Activated naive CD4-positive, alpha-beta T cell treated with anti-CD3 and anti-CD28 coated beads, Interleukin-2, amount 50 U/mL, for 24 hours (primary cell): Measurements from ENCODE around the gene RNF32.

ENCODE experiments used
- H3K27ac Mint-ChIP-seq: one replicate; pipeline ENCODE4 v1.8.0; 2021; ENCODE audit warnings: mild to moderate bottlenecking, mixed read lengths
- H3K27me3 Mint-ChIP-seq: one replicate; pipeline ENCODE4 v1.8.0; 2021; ENCODE audit warnings: mixed read lengths
- H3K36me3 Mint-ChIP-seq: one replicate; pipeline ENCODE4 v1.8.0; 2021; ENCODE audit warnings: mixed read lengths
- H3K4me1 Mint-ChIP-seq: one replicate; pipeline ENCODE4 v1.8.0; 2021; ENCODE audit warnings: mixed read lengths
- H3K4me3 Mint-ChIP-seq: one replicate; pipeline ENCODE4 v1.8.0; 2021; ENCODE audit warnings: mild to moderate bottlenecking, mixed read lengths
- H3K9me3 Mint-ChIP-seq: one replicate; pipeline ENCODE4 v1.8.0; 2021; ENCODE audit warnings: mixed read lengths

RNF32 gene

DNA sequence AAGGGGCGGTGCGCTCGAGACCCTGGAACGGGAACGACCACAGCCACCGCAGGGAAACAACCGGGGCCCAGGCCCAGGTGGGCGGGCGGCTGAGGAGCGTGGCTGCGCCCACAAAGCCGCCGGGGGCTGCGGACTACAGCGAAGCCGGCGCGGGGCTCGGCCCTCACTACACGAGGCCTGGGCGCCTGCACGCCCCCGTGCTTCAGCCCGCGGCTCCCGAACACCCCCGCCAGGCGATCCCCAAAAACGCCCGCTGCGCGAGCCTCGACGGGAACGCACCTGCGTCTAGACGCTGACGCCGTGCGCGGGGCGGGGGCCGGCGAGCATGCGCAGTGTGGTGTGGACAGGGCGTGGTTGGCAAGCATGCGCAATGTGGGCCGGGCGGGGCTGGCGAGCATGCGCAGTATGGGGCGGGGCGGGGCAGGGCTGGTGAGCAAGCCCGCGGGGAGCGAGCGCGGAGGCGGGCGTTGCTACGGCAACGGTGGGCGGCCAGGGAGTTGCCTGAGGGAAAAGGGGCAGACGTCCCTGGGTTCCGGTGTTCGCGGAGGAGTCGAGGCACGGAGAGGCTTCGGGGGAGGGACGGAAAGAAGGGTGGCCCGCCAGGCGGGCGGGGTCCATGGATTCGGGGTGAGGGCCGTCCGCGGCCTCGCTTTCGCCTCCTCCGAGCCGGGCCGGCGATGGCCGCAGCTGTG, at the start of gene RNF32:
Gene RNF32, plus strand, starts transcription at position 518 of the 692 bp plus-strand sequence. CDS start 3,104 bp downstream, outside the sequence.
- H3K4me1 Mint-ChIP-seq, result peaks cover 9% of the 10 kb centered on the region
- peak within 1 kb of the TSS; percentile 51 for H3K27ac Mint-ChIP-seq
- H3K9me3 Mint-ChIP-seq, result peaks cover 5% of the 10 kb centered on the region
- peak within 1 kb of the TSS; percentile 85 for H3K4me3 Mint-ChIP-seq
- peaks cover 4% of the 10 kb centered on the region for H3K36me3 Mint-ChIP-seq
- peaks cover 45% of the 10 kb centered on the region for H3K27me3 Mint-ChIP-seq

DNA sequence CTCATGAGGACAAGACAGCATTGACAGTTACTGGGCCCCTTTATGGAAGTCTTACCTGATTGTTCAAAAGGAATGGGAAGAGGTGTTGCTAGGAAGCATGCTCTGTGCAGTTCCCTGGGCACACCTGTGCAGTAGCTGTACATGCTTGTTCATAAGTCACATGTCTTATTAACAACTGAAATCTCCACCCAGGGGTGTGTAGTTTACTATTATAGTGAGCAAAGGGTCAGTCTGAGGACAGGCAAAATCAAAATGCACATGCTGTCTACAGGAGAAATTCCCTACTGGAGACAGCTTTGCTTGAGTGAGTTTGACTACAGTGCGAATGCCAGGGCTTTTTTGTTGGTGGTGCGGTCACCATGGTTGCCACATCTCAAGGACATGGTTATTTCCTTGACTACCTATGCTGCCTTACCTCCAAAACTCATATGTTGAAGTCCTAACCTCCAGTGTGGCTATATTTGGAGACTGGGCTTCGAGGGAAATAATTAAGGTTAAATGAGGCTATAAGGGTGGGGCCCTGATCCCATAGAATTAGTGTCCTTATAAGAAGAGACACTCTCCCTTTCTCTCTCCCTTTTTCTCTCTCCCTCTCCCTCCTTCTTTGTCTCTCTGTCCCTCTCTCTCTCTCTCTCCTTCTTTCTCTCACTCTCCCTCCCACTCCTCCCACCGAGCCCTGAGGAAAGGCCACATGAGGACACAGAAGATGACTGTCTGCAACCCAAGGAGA, 48.3 kb upstream of the RNF32 start:
- Mint-ChIP-seq H3K9me3 (peaks cover 17% of the 10 kb centered on the region), H3K4me1 (no peaks in the 10 kb centered on the region), H3K27me3 (peaks cover 8% of the 10 kb centered on the region), H3K27ac (no peak overlapping the region), H3K36me3 (no peaks in the 10 kb centered on the region), H3K4me3 (no peak overlapping the region)

- Mint-ChIP-seq H3K36me3 (no peaks in the 10 kb centered on the region), H3K9me3 (peaks cover 17% of the 10 kb centered on the region), H3K4me3 (no peak overlapping the region), H3K27ac (no peak overlapping the region), H3K27me3 (peaks cover 10% of the 10 kb centered on the region), H3K4me1 (no peaks in the 10 kb centered on the region)
Measured at GRCh38 chr7:156594283-156595080, 46.1 kb upstream of the RNF32 start.

DNA sequence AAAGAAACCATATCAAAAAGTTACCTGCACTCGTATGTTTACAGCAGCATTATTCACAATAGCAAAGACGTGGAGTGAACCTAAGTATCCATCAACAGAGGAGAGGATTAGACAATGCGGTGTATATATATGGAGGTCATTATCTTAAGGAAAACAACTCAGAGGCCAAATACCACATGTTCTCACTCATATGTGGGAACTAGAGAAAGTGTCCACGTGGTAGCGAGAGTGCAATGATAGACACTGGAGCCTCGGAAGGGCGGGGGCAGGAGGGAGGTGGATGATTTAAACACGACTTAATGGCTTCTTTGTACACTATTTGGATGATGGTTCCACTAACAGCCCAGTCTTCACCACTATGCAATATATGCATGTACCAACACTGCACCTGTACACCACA, 40.1 kb upstream of the RNF32 start:
- H3K27me3 Mint-ChIP-seq, result peaks cover 11% of the 10 kb centered on the region
- H3K27ac Mint-ChIP-seq, result no peak overlapping the region
- no peaks in the 10 kb centered on the region for H3K9me3 Mint-ChIP-seq
- H3K4me1 Mint-ChIP-seq, result no peaks in the 10 kb centered on the region
- no peaks in the 10 kb centered on the region for H3K36me3 Mint-ChIP-seq
- no peak overlapping the region for H3K4me3 Mint-ChIP-seq

DNA sequence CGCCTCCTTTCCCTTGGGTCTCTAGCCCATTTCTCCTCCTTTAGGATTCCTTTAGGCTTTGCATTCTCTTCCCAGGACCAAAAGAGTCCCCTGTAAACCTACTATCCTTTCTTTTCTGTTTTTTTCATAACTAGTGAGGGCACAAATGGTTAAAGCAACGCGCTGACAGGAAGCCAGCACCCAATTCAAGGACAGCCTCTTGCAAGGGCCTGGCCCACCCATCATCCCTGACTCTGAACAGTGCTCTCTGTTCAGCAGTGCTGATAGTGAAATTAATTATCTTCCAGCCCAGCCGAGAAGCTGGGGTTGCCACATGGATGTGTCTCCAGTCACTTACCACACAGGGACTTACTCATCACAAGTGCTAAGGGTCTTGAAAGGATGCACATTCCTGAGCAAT, 38.3 kb upstream of the RNF32 start:
- H3K4me1 Mint-ChIP-seq, result no peaks in the 10 kb centered on the region
- H3K9me3 Mint-ChIP-seq, result no peaks in the 10 kb centered on the region
- H3K36me3 Mint-ChIP-seq, result no peaks in the 10 kb centered on the region
- peaks cover 13% of the 10 kb centered on the region for H3K27me3 Mint-ChIP-seq
- H3K27ac Mint-ChIP-seq, result no peak overlapping the region
- H3K4me3 Mint-ChIP-seq, result no peak overlapping the region

- H3K27ac Mint-ChIP-seq, result no peak overlapping the region
- H3K9me3 Mint-ChIP-seq, result no peaks in the 10 kb centered on the region
- H3K4me3 Mint-ChIP-seq, result no peak overlapping the region
- H3K27me3 Mint-ChIP-seq, result peaks cover 11% of the 10 kb centered on the region
- no peaks in the 10 kb centered on the region for H3K4me1 Mint-ChIP-seq
- H3K36me3 Mint-ChIP-seq, result no peaks in the 10 kb centered on the region
Measured at GRCh38 chr7:156603011-156603410, 37.6 kb upstream of the RNF32 start.

- H3K9me3 Mint-ChIP-seq, result no peaks in the 10 kb centered on the region
Measured at GRCh38 chr7:156603629-156604028, 36.9 kb upstream of the RNF32 start.

DNA sequence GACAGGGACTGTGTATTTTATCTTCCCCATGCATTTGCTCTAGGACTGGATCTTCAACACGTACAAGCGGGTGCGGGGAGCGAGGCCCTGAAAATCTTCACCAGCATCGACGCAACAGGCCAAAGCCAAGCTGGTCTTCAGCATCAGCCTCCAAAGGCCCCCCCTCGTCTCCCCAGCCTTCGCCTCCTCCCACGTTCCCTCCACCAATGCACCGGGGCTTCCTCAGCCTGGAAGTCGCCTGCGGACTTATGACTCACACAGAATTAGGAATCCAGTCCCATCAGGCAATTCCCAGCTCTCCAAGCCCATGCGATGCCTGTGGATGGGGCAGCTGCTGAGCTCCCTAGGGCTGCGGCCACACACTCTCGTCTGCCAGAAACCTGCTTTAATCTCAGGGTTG, 36.3 kb upstream of the RNF32 start:
- Mint-ChIP-seq H3K36me3 (no peaks in the 10 kb centered on the region), H3K27ac (no peak overlapping the region), H3K27me3 (peaks cover 17% of the 10 kb centered on the region), H3K4me3 (no peak overlapping the region), H3K4me1 (peaks cover 4% of the 10 kb centered on the region), H3K9me3 (no peaks in the 10 kb centered on the region)

More at GRCh38 chr7:156603629-156604028, 36.9 kb upstream of the RNF32 start:
- peaks cover 13% of the 10 kb centered on the region for H3K27me3 Mint-ChIP-seq
- no peak overlapping the region for H3K27ac Mint-ChIP-seq
- peaks cover 2% of the 10 kb centered on the region for H3K4me1 Mint-ChIP-seq
- H3K4me3 Mint-ChIP-seq, result no peak overlapping the region
- no peaks in the 10 kb centered on the region for H3K36me3 Mint-ChIP-seq

- no peak overlapping the region for H3K4me3 Mint-ChIP-seq
- no peaks in the 10 kb centered on the region for H3K36me3 Mint-ChIP-seq
- peaks cover 17% of the 10 kb centered on the region for H3K27me3 Mint-ChIP-seq
- no peak overlapping the region for H3K27ac Mint-ChIP-seq
- peaks cover 4% of the 10 kb centered on the region for H3K4me1 Mint-ChIP-seq
- no peaks in the 10 kb centered on the region for H3K9me3 Mint-ChIP-seq
Measured at GRCh38 chr7:156604836-156605695, 35.5 kb upstream of the RNF32 start.

- no peaks in the 10 kb centered on the region for H3K36me3 Mint-ChIP-seq
- no peak overlapping the region for H3K27ac Mint-ChIP-seq
- H3K4me3 Mint-ChIP-seq, result no peak overlapping the region
- H3K27me3 Mint-ChIP-seq, result peaks cover 17% of the 10 kb centered on the region
- H3K9me3 Mint-ChIP-seq, result no peaks in the 10 kb centered on the region
- peaks cover 4% of the 10 kb centered on the region for H3K4me1 Mint-ChIP-seq
Measured at GRCh38 chr7:156606135-156606534, 34.4 kb upstream of the RNF32 start.

GRCh38 chr7:156606691-156607331, 33.8 kb upstream of the RNF32 start:
- H3K4me3 Mint-ChIP-seq, result no peak overlapping the region

GRCh38 chr7:156607332-156608172, 33.0 kb upstream of the RNF32 start:
- Mint-ChIP-seq H3K4me1 (peaks cover 11% of the 10 kb centered on the region), H3K9me3 (no peaks in the 10 kb centered on the region), H3K36me3 (no peaks in the 10 kb centered on the region), H3K4me3 (no peak overlapping the region), H3K27me3 (peaks cover 15% of the 10 kb centered on the region), H3K27ac (no peak overlapping the region)

More at GRCh38 chr7:156606691-156607331, 33.8 kb upstream of the RNF32 start:
- no peak overlapping the region for H3K27ac Mint-ChIP-seq
- peaks cover 4% of the 10 kb centered on the region for H3K4me1 Mint-ChIP-seq
- H3K36me3 Mint-ChIP-seq, result no peaks in the 10 kb centered on the region
- H3K9me3 Mint-ChIP-seq, result no peaks in the 10 kb centered on the region
- H3K27me3 Mint-ChIP-seq, result peaks cover 16% of the 10 kb centered on the region

- H3K4me3 Mint-ChIP-seq, result peak overlapping the region; percentile 54
- H3K27me3 Mint-ChIP-seq, result peaks cover 12% of the 10 kb centered on the region
- H3K9me3 Mint-ChIP-seq, result no peaks in the 10 kb centered on the region
- no peak overlapping the region for H3K27ac Mint-ChIP-seq
- H3K36me3 Mint-ChIP-seq, result no peaks in the 10 kb centered on the region
- peaks cover 17% of the 10 kb centered on the region for H3K4me1 Mint-ChIP-seq
Measured at GRCh38 chr7:156608173-156608478, 32.4 kb upstream of the RNF32 start.
